ENCODE results near the gene REG4. TPM values are rescaled to one million over a fixed set of nuclear protein-coding genes. Genes with fewer than 3 reads are reported as not detected.

REG4 gene
- total and polyA plus RNA-seq, 7 donors, result 10.4 to 80.8 (median 13.2) TPM; not detected in 4

DNA sequence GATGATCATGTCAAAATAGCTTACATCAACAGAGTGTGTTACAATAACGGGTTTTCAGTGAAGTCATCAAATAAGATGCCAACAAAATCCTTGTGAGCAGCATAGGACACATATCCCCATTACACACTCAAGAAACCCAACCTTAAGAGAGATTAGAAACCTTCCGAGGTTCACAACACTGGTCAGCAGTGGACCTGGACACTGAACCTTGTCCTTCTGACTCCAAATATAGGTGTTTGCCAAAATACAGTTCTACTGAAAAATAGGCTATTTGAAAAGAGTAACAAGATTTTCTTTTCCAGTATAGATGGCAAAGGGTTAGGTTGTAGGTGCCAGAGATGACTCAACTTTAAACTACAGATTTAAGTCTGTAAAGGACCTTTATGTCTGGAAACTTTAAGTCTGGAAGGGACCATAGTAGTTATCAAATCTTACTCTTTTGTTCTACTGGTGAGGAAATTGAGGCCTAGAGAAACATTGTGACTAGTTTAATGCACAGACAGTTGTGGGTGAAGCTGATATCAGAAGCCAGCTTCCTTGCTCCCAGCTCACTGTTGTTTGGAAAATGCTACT lies 811 bp upstream of the REG4 start:
- Histone ChIP-seq H3K27ac (no peak overlapping the region), H3K27me3 (no peaks in the 10 kb centered on the region), H3K36me3 (no peaks in the 10 kb centered on the region), H3K4me1 (peaks cover 0 to 10% (median 4%) of the 10 kb centered on the region in 4 donors), H3K4me3 (no peak overlapping the region), H3K9me3 (no peaks in the 10 kb centered on the region)
- TF ChIP-seq POLR2A (IDR thresholded peaks at IDR 0.05), result no peak
- TF ChIP-seq EP300 (IDR thresholded peaks at IDR 0.05), result no peak
- TF ChIP-seq POLR2AphosphoS5 (IDR thresholded peaks at IDR 0.05), result no peak
- TF ChIP-seq, protein P1, sequence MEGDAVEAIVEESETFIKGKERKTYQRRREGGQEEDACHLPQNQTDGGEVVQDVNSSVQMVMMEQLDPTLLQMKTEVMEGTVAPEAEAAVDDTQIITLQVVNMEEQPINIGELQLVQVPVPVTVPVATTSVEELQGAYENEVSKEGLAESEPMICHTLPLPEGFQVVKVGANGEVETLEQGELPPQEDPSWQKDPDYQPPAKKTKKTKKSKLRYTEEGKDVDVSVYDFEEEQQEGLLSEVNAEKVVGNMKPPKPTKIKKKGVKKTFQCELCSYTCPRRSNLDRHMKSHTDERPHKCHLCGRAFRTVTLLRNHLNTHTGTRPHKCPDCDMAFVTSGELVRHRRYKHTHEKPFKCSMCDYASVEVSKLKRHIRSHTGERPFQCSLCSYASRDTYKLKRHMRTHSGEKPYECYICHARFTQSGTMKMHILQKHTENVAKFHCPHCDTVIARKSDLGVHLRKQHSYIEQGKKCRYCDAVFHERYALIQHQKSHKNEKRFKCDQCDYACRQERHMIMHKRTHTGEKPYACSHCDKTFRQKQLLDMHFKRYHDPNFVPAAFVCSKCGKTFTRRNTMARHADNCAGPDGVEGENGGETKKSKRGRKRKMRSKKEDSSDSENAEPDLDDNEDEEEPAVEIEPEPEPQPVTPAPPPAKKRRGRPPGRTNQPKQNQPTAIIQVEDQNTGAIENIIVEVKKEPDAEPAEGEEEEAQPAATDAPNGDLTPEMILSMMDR (IDR thresholded peaks at IDR 0.05), result no peak
- WGBS, 2 donors, result 81 to 93% methylated on average over 2 of the region's 2 CpGs
- intact Hi-C loops (cut with DNase I), result no loop called here
- no peak for DNase-seq

DNA sequence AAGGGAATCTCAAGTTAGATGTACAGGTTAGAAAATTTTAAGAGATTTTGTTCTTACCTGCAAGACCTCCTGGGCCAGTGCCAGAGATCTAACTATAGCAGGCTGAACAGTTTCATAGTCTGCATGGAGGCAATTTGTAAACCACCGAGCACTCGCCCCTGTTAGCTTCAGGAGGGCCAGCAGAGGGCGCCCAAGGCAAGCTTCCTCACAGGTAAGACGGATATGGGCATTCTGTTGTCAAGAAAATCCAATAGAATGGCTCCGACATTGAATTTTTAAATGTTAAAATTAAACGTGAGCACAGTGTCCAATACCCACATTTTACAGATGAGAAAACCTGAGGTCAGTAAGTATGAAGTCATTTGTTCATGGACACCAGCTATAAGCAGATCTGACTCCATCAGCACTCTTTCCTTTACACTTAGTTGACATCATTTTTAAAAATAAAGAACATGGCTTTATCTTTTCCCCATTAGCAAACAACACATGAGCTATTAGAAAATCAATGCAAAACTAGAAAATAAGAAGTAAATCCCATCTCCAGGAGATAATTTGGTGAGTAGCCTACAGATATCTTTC lies 2.2 kb downstream of the REG4 start:
- DNase-seq, result peak; percentile 85
- Histone ChIP-seq H3K36me3 (no peaks in the 10 kb centered on the region), H3K9me3 (no peaks in the 10 kb centered on the region), H3K4me1 (peaks cover 0 to 10% (median 4%) of the 10 kb centered on the region in 4 donors), H3K27me3 (no peaks in the 10 kb centered on the region), H3K27ac (no peak overlapping the region), H3K4me3 (no peak overlapping the region)
- 2% methylated on average over 6 of the region's 6 CpGs for WGBS, 2 donors
- TF ChIP-seq, protein P1 (IDR thresholded peaks at IDR 0.05), result peak in 3 of 4 experiments; percentile 49 to 78 (median 62)
- no peak for TF ChIP-seq POLR2A (IDR thresholded peaks at IDR 0.05)
- intact Hi-C loops (cut with DNase I), result loop anchor here (2.0 kb wide), 1 partner anchor 64 kb away; no protein-coding TSS in a partner anchor

DNA sequence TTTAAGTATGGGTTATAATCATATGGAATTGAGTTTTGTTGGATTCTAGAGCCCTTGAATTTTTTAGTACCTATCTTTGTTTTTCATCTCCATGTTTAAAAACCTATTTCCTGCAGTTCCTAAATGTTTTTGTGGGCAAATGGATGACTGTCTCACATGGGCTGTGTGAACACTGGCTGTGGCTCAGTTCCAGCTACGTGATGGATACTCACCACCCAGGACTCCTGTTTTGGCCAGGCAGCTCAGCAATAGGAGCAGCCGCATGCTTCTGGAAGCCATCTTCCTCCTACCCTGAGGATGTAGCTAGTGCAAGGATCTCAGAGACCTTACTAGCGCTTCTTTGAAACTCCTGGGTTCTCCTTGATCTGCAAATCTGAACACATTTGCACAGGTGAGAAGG lies 2.8 kb downstream of the REG4 start:
- no peak for DNase-seq
- Histone ChIP-seq H3K36me3 (no peaks in the 10 kb centered on the region), H3K4me3 (no peak overlapping the region), H3K4me1 (peaks cover 0 to 10% (median 4%) of the 10 kb centered on the region in 4 donors), H3K27me3 (no peaks in the 10 kb centered on the region), H3K27ac (no peak overlapping the region), H3K9me3 (no peaks in the 10 kb centered on the region)
- WGBS, 2 donors, result 58 to 61% methylated on average over 3 of the region's 3 CpGs
- TF ChIP-seq POLR2AphosphoS5 (IDR thresholded peaks at IDR 0.05), result no peak
- TF ChIP-seq, protein P1 (IDR thresholded peaks at IDR 0.05), result no peak
- TF ChIP-seq EP300 (IDR thresholded peaks at IDR 0.05), result no peak
- no peak for TF ChIP-seq POLR2A (IDR thresholded peaks at IDR 0.05)
- intact Hi-C loops (cut with DNase I), result loop anchor here (2.0 kb wide), 1 partner anchor 64 kb away; no protein-coding TSS in a partner anchor

DNA sequence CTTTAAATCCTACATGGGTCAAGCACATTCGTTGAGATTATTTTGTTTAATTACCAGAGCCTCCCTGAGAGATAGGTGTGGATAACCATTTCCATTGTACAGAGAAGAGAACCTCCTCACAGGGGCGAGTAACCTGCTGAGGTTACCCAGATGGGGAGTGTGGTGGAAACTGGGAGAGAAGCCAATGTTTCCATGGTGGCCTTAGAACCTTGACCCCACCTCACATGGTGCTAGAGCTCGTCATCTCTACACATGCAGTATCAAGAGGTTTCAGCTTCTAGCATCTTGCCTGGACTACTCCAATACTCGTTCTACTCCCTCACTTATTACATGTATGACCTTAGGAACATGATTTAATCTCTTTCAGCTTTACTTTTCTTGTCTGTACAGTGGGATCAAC lies 4.8 kb downstream of the REG4 start:
- Histone ChIP-seq H3K27me3 (no peaks in the 10 kb centered on the region), H3K36me3 (no peaks in the 10 kb centered on the region), H3K4me3 (no peak overlapping the region), H3K9me3 (no peaks in the 10 kb centered on the region), H3K4me1 (peaks cover 0 to 10% (median 4%) of the 10 kb centered on the region in 4 donors), H3K27ac (no peak overlapping the region)
- DNase-seq, result no peak
- 54 to 65% methylated on average over 4 of the region's 4 CpGs for WGBS, 2 donors
- intact Hi-C loops (cut with DNase I), result no loop called here
- no peak for TF ChIP-seq POLR2A (IDR thresholded peaks at IDR 0.05)
- TF ChIP-seq, protein P1 (IDR thresholded peaks at IDR 0.05), result no peak
- TF ChIP-seq EP300 (IDR thresholded peaks at IDR 0.05), result no peak
- no peak for TF ChIP-seq POLR2AphosphoS5 (IDR thresholded peaks at IDR 0.05)

Measured in sigmoid colon (tissue), 7 donors.